HCT116 (cell line): Measurements from ENCODE around the gene MYH10. TPM values are rescaled to one million over a fixed set of nuclear protein-coding genes. Genes with fewer than 3 reads are reported as not detected.

Source experiments
- ATAC-seq: fragments of 200-7000 bp; cut with Tn5 transposase; 2 replicates; pipeline ENCODE4 v1.9.1; 2020; ENCODE audit warnings: mild to moderate bottlenecking, moderate library complexity
- BruUV-seq: library from RNA; stranded (reverse); fragments of 400-500 nt; replicated peaks from 2 replicates; lab custom pipeline; 2021; lab: Mats Ljungman, UMichigan
- CTCF ChIA-PET: fragments of 300-600 bp; sonication (Branson Sonifier 250); formaldehyde crosslinking; loops from one replicate; lab custom pipeline; 2021; ENCODE audit warnings: antibody characterized with exemption; lab: Charles Lee
- POLR2A ChIA-PET: fragments of 300-600, 350-600 bp; sonication (Branson Sonifier 250); formaldehyde crosslinking; loops from one replicate; lab custom pipeline; 2021; ENCODE audit warnings: antibody characterized with exemption; lab: Charles Lee
- RAD21 ChIA-PET, 2 experiments: fragments of 300-600 bp; sonication (Branson Sonifier 250); formaldehyde crosslinking; loops; one replicate each; lab custom pipeline; 2023; ENCODE audit warnings: low total read pairs in 2 of 2; ENCODE audit not compliant: uncharacterized antibody in 2 of 2, unreplicated experiment in 2 of 2, low non-redundant PET in 1 of 2; lab: Charles Lee
- DNase-seq: peaks from one replicate; pipeline ENCODE4 v3.0.0-alpha.2; 2010; ENCODE audit warnings: low read depth, low spot score
- H2AFZ ChIP-seq: fragments of 200-600 bp; shearing (Covaris generic), sonication (generic); 2 replicates; pipeline ENCODE4 v1.6.1; 2017; ENCODE audit warnings: low read depth, mixed run types, mixed read lengths, antibody characterized with exemption, low read length; ENCODE audit not compliant: poor library complexity, severe bottlenecking
- H3K27ac ChIP-seq: 2 replicates; pipeline ENCODE4 v1.5.1; 2012; ENCODE audit warnings: low read depth, low read length
- H3K27me3 ChIP-seq: fragments of 200-600 bp; sonication (generic); 2 replicates; pipeline ENCODE4 v1.6.1; 2016; ENCODE audit warnings: mixed run types, low read length, mixed read lengths; ENCODE audit not compliant: insufficient read depth
- H3K36me3 ChIP-seq, 2 experiments: fragments of 200-500 bp in 1 of 2; fragments of 200-600 bp in 1 of 2; sonication (Bioruptor generic) in 1 of 2; sonication (generic) in 1 of 2; 2 replicates each; pipeline versions ENCODE4 v1.5.1 to v1.6.1; 2014 to 2016; ENCODE audit warnings: low read length in 2 of 2, inconsistent platforms in 1 of 2, mixed read lengths in 1 of 2, mixed run types in 1 of 2; ENCODE audit not compliant: insufficient read depth in 2 of 2, control insufficient read depth in 1 of 2
- H3K4me1 ChIP-seq, 2 experiments: fragments of 200-600 bp in 1 of 2; sonication (generic) in 1 of 2; 2 replicates each; pipeline versions ENCODE4 v1.5.1 to v1.6.1; 2012 to 2017; ENCODE audit warnings: low read length in 2 of 2, inconsistent platforms in 1 of 2, mild to moderate bottlenecking in 1 of 2, mixed read lengths in 1 of 2, mixed run types in 1 of 2, moderate library complexity in 1 of 2; ENCODE audit not compliant: insufficient read depth in 2 of 2, control insufficient read depth in 1 of 2
- H3K4me2 ChIP-seq: fragments of 200-600 bp; sonication (generic); 2 replicates; pipeline ENCODE4 v1.6.1; 2017; ENCODE audit warnings: mixed run types, low read length, mixed read lengths
- H3K4me3 ChIP-seq, 2 experiments: fragments of 200-600 bp in 1 of 2; sonication (generic) in 1 of 2; replicated peaks in 1 of 2; 2 replicates each; pipeline ENCODE4 v1.5.1; 2011 to 2016; ENCODE audit warnings: low read length in 2 of 2, control low read depth in 1 of 2, low read depth in 1 of 2, mild to moderate bottlenecking in 1 of 2, mixed read lengths in 1 of 2, mixed run types in 1 of 2
- H3K79me2 ChIP-seq: fragments of 200-600 bp; sonication (generic); 2 replicates; pipeline ENCODE4 v1.6.1; 2017; ENCODE audit warnings: mild to moderate bottlenecking, mixed run types, low read length, moderate library complexity, mixed read lengths; ENCODE audit not compliant: insufficient read depth
- H3K9ac ChIP-seq: fragments of 200-600 bp; sonication (generic); 2 replicates; pipeline ENCODE4 v1.6.1; 2016; ENCODE audit warnings: low read length, mixed read lengths
- H3K9me2 ChIP-seq: fragments of 200-600 bp; sonication (generic), shearing (Covaris generic); 2 replicates; pipeline ENCODE4 v1.6.1; 2017; ENCODE audit warnings: mixed run types, mild to moderate bottlenecking, moderate library complexity; ENCODE audit not compliant: insufficient read depth
- H3K9me3 ChIP-seq, 2 experiments: fragments of 200-500 bp in 1 of 2; fragments of 200-600 bp in 1 of 2; sonication (Bioruptor generic) in 1 of 2; sonication (generic) in 1 of 2; 2 replicates each; pipeline ENCODE4 v1.6.1; 2014 to 2017; ENCODE audit warnings: low read length in 2 of 2, mixed read lengths in 2 of 2, inconsistent platforms in 1 of 2, low read depth in 1 of 2, mild to moderate bottlenecking in 1 of 2, mixed run types in 1 of 2, moderate library complexity in 1 of 2; ENCODE audit not compliant: control insufficient read depth in 1 of 2, insufficient read depth in 1 of 2
- H4K20me1 ChIP-seq: fragments of 200-600 bp; sonication (generic), shearing (Covaris generic); 2 replicates; pipeline ENCODE4 v1.6.1; 2017; ENCODE audit warnings: mixed run types, mild to moderate bottlenecking, moderate library complexity; ENCODE audit not compliant: insufficient read depth
- CBX3 ChIP-seq: IDR thresholded peaks from 2 replicates; pipeline ENCODE4 v1.6.1; 2012; ENCODE audit warnings: low read depth
- CEBPB ChIP-seq: IDR thresholded peaks from 2 replicates; pipeline ENCODE4 v1.6.1; 2012; ENCODE audit warnings: low read depth
- CTCF ChIP-seq, 3 experiments: fragments of 200-600 bp in 1 of 3; sonication (generic) in 1 of 3; IDR thresholded peaks in 2 of 3; conservative IDR thresholded peaks in 1 of 3; 2 replicates each; pipeline ENCODE4 v1.5.1; 2012 to 2017; ENCODE audit warnings: low read depth in 2 of 3, low read length in 2 of 3, antibody characterized with exemption in 1 of 3, borderline replicate concordance in 1 of 3, control low read depth in 1 of 3, mild to moderate bottlenecking in 1 of 3, mixed read lengths in 1 of 3, mixed run types in 1 of 3, moderate library complexity in 1 of 3; ENCODE audit not compliant: insufficient read depth in 1 of 3
- ELF1 ChIP-seq: IDR thresholded peaks from 2 replicates; pipeline ENCODE4 v1.6.1; 2012; ENCODE audit warnings: low read depth, borderline replicate concordance
- EZH2 ChIP-seq: fragments of 200-600 bp; sonication (generic); IDR thresholded peaks from 2 replicates; pipeline ENCODE4 v1.6.1; 2017; ENCODE audit warnings: antibody characterized with exemption, mixed run types
- FOSL1 ChIP-seq: IDR thresholded peaks from 2 replicates; pipeline ENCODE4 v1.6.1; 2012; ENCODE audit warnings: low read depth
- JUND ChIP-seq: IDR thresholded peaks from 2 replicates; pipeline ENCODE4 v1.6.1; 2012
- MAX ChIP-seq: IDR thresholded peaks from 2 replicates; pipeline ENCODE4 v1.6.1; 2012
- POLR2A ChIP-seq: IDR thresholded peaks from 2 replicates; pipeline ENCODE4 v1.7.0; 2011; ENCODE audit warnings: borderline replicate concordance; ENCODE audit not compliant: insufficient read depth, insufficient read length; ENCODE audit errors: extremely low read depth
- RAD21 ChIP-seq: IDR thresholded peaks from 2 replicates; pipeline ENCODE4 v1.6.1; 2012; ENCODE audit warnings: low read depth, mild to moderate bottlenecking
- SIN3A ChIP-seq: IDR thresholded peaks from 2 replicates; pipeline ENCODE4 v1.6.1; 2012; ENCODE audit warnings: low read depth
- SP1 ChIP-seq: IDR thresholded peaks from 2 replicates; pipeline ENCODE4 v1.6.1; 2012; ENCODE audit warnings: low read depth
- TCF7L2 ChIP-seq: IDR thresholded peaks from 2 replicates; pipeline ENCODE4 v1.7.0; 2011; ENCODE audit warnings: borderline replicate concordance, inconsistent platforms; ENCODE audit not compliant: insufficient read depth, insufficient read length; ENCODE audit errors: extremely low read depth
- YY1 ChIP-seq: IDR thresholded peaks from 2 replicates; pipeline ENCODE4 v1.6.1; 2011; ENCODE audit warnings: low read length, low read depth, moderate library complexity, mild to moderate bottlenecking; ENCODE audit not compliant: insufficient replicate concordance; ENCODE audit errors: extremely low read depth
- ZFX ChIP-seq: fragments of 450-650 bp; IDR thresholded peaks from 2 replicates; pipeline ENCODE4 v1.6.1; 2017
- intact Hi-C: fragments of 100-400 bp; cut with micrococcal nuclease; formaldehyde crosslinking; loops from 2 replicates; pipeline ENCODE4 v1.10.0; 2022
- total RNA-seq: library from RNA; stranded (reverse); gene quantifications from one replicate; pipeline ENCODE4 v1.2.1, GENCODE V29; 2021; ENCODE audit not compliant: unreplicated experiment

MYH10 gene
- total RNA-seq, 1 experiment from 2014 or later: 39.2 TPM

- no peak overlapping the region for H3K9ac ChIP-seq
- CTCF ChIA-PET: no interaction called here
- H3K4me3 ChIP-seq: no peak overlapping the region
- RAD21 ChIA-PET: no interaction called here
- H4K20me1 ChIP-seq: no peaks in the 10 kb centered on the region
- TF ChIP-seq POLR2A: no peak
- no peak for TF ChIP-seq FOSL1
- no peak for TF ChIP-seq MAX
- no peak for TF ChIP-seq CBX3
- TF ChIP-seq YY1: no peak
- no peak for TF ChIP-seq SP1
- TF ChIP-seq ELF1: no peak
- TF ChIP-seq CEBPB: no peak
- TF ChIP-seq SIN3A: no peak
- TF ChIP-seq TCF7L2: no peak
- TF ChIP-seq CTCF (IDR thresholded peaks at IDR 0.05 in 2 of 3, conservative IDR thresholded peaks at IDR 0.05 in 1 of 3; ENCODE audit: borderline replicate concordance in 1 of 3, insufficient read depth in 1 of 3, low read depth in 2 of 3, low read length in 2 of 3): no peak
- no peak for TF ChIP-seq RAD21
- no peak for TF ChIP-seq EZH2
- no peak for TF ChIP-seq ZFX
- no peak for TF ChIP-seq JUND
- ATAC-seq (no peak), DNase-seq (no peak)
- no TSS peak for BruUV-seq
- intact Hi-C loops: no loop called here
- no peaks in the 10 kb centered on the region for H3K4me1 ChIP-seq
- H3K4me2 ChIP-seq: no peak overlapping the region
- no peaks in the 10 kb centered on the region for H3K79me2 ChIP-seq
- POLR2A ChIA-PET: no interaction called here
- no peak overlapping the region for H2AFZ ChIP-seq
- H3K9me3 ChIP-seq: no peaks in the 10 kb centered on the region
- no peaks in the 10 kb centered on the region for H3K36me3 ChIP-seq
- no peaks in the 10 kb centered on the region for H3K9me2 ChIP-seq
- 0 out of 2 replicates have a peak, but pooled peaks cover 3% of the 10 kb centered on the region for H3K27me3 ChIP-seq
- H3K27ac ChIP-seq: no peak overlapping the region
These were observed 16.7 kb upstream of the MYH10 start for GRCh38 chr17:8647202-8647601.
